DND-41 (cell line): ENCODE data around the gene PANK4.

ENCODE experiments used
- CTCF ChIP-seq: IDR thresholded peaks from 2 replicates; pipeline ENCODE4 v1.5.1; 2012; ENCODE audit warnings: borderline replicate concordance, low read length, moderate library complexity, mild to moderate bottlenecking; ENCODE audit not compliant: poor library complexity, severe bottlenecking; ENCODE audit errors: extremely low read depth
- EZH2 ChIP-seq: IDR thresholded peaks from 3 replicates; pipeline ENCODE4 v1.6.1; 2012; ENCODE audit warnings: borderline replicate concordance, low read depth, mild to moderate bottlenecking, moderate library complexity, low read length, inconsistent platforms; ENCODE audit not compliant: severe bottlenecking

DNA sequence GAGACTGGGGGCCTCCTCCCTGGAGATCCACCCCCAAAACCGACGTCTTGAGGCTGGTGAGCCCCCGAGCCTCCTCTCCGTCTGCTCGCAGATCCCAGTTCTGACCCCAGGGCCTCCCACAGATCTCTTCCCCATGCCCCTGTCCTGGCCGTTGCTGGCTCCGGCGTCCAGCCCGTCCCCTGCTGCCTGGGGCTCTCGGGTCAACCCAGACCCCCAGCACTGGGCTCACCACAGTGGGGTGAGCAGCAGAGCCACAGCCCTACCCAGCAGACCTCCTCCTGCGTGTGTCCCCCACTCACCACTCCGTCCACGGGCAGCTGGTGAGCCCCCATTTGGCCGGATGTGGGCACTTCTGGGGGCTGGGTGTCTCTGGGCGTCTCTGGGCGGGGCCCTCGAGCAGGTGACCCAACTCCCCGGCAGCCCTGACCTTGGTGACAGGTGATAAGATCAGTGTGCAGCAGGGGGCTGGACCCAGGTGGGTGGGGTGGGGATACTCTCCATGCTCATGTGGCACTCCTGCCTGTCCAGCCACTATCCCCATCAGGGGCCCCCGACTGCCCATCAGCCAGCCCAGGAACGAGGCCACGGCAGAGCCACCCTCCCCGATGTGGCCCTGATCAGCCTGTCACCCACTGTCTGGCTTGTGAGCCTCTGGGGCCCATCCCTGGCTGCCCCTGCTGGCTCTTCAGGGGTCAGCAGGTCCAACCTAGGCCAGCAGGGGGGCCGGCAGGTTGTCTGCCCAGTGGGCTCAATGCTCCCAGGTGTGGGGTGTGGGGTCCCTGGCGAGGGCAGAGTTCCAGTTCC, 30.5 kb upstream of the PANK4 start:
- TF ChIP-seq CTCF (no peak), EZH2 (no peak)
